GM12874 (cell line): ENCODE data around the gene UBE2G2.

Source experiments
- CTCF ChIP-seq: IDR thresholded peaks from 2 replicates; pipeline ENCODE4 v1.5.1; 2011; ENCODE audit warnings: low read depth, mild to moderate bottlenecking, control low read depth, low read length, moderate library complexity; ENCODE audit not compliant: insufficient read depth

The UBE2G2 gene

GRCh38 chr21:44815852-44816628, 14.4 kb upstream of the UBE2G2 start:
- TF ChIP-seq CTCF, result no peak

- no peak for TF ChIP-seq CTCF
Measured at GRCh38 chr21:44815225-44815624, 13.6 kb upstream of the UBE2G2 start.

- TF ChIP-seq CTCF, result no peak
Measured at GRCh38 chr21:44814498-44815023, 12.9 kb upstream of the UBE2G2 start.

GRCh38 chr21:44813727-44814126, 12.1 kb upstream of the UBE2G2 start:
- TF ChIP-seq CTCF, result no peak

- no peak for TF ChIP-seq CTCF
Measured at GRCh38 chr21:44813149-44813548, 11.5 kb upstream of the UBE2G2 start.

GRCh38 chr21:44812640-44813039, 11.0 kb upstream of the UBE2G2 start:
- no peak for TF ChIP-seq CTCF

GRCh38 chr21:44810779-44811178, 9.2 kb upstream of the UBE2G2 start:
- no peak for TF ChIP-seq CTCF
